Measurements from ENCODE around the gene GDF2. TPM values are rescaled to one million over a fixed set of nuclear protein-coding genes. Genes with fewer than 3 reads are reported as not detected.

GDF2 gene
- total RNA-seq, result not detected
- polyA plus RNA-seq, result not detected
- long read RNA-seq, donor 1, result 0 reads
- long read RNA-seq, donor 2, result 0 reads
- long read RNA-seq, donor 3, result 0 reads

GRCh38 chr10:47322300-47323061 is at the start of gene GDF2:
TSS of gene GDF2 (plus strand) at chr10:47322454. CDS start at chr10:47322669, 215 bp downstream.
- TF ChIP-seq CTCF (IDR thresholded peaks at IDR 0.05), result no peak
- no peaks in the 10 kb centered on the region for H3K9me3 ChIP-seq
- no peak for DNase-seq
- H3K27me3 ChIP-seq, result peaks cover 0 to 22% (median 9%) of the 10 kb centered on the region in 7 donors
- H3K4me3 ChIP-seq, result no peak within 1 kb of the TSS
- WGBS, 2 donors, result 62 to 63% methylated on average over 35 of the region's 35 CpGs
- intact Hi-C loops (cut with DNase I), result no loop called here
- H3K36me3 ChIP-seq, result no peaks in the 10 kb centered on the region
- H3K27ac ChIP-seq, result no peak within 1 kb of the TSS
- peaks cover 0 to 10% (median 0%) of the 10 kb centered on the region in 9 donors for H3K4me1 ChIP-seq
- ATAC-seq, result no peak

- WGBS, 2 donors, result 55 to 91% methylated on average over 2 of the region's 2 CpGs
- peaks cover 0 to 4% (median 0%) of the 10 kb centered on the region in 9 donors for H3K4me1 ChIP-seq
- ATAC-seq (no peak), DNase-seq (no peak)
- TF ChIP-seq CTCF (IDR thresholded peaks at IDR 0.05), result no peak
- H3K9me3 ChIP-seq, result peaks cover 0 to 23% (median 0%) of the 10 kb centered on the region in 11 donors
- intact Hi-C loops (cut with DNase I), result no loop called here
- H3K27me3 ChIP-seq, result peaks cover 0 to 8% (median 0%) of the 10 kb centered on the region in 7 donors
- no peak overlapping the region for H3K4me3 ChIP-seq
- H3K27ac ChIP-seq, result no peak overlapping the region
- H3K36me3 ChIP-seq, result no peaks in the 10 kb centered on the region
These were observed 46.2 kb upstream of the GDF2 start for GRCh38 chr10:47276071-47276470.

GRCh38 chr10:47276576-47277351 is 45.5 kb upstream of the GDF2 start:
- Histone ChIP-seq H3K4me1 (peaks cover 0 to 4% (median 0%) of the 10 kb centered on the region in 9 donors), H3K4me3 (no peak overlapping the region), H3K27me3 (peaks cover 0 to 4% (median 0%) of the 10 kb centered on the region in 7 donors), H3K27ac (no peak overlapping the region), H3K36me3 (no peaks in the 10 kb centered on the region), H3K9me3 (peaks cover 0 to 19% (median 0%) of the 10 kb centered on the region in 11 donors)
- TF ChIP-seq CTCF (IDR thresholded peaks at IDR 0.05), result no peak
- ATAC-seq, result peak in 2 of 8 donors; percentile 34 to 49
- DNase-seq, result no peak
- WGBS, 2 donors, result 70 to 76% methylated on average over 11 of the region's 11 CpGs
- intact Hi-C loops (cut with DNase I), result no loop called here

- peak in 6 of 8 donors; percentile 20 to 67 (median 54) for ATAC-seq
- WGBS, 2 donors, result 69 to 74% methylated on average over 7 of the region's 7 CpGs
- peaks cover 0 to 4% (median 0%) of the 10 kb centered on the region in 9 donors for H3K4me1 ChIP-seq
- H3K27me3 ChIP-seq, result peaks cover 0 to 4% (median 0%) of the 10 kb centered on the region in 7 donors
- H3K9me3 ChIP-seq, result peaks cover 0 to 12% (median 0%) of the 10 kb centered on the region in 11 donors
- intact Hi-C loops (cut with DNase I), result no loop called here
- DNase-seq, result no peak
- H3K36me3 ChIP-seq, result no peaks in the 10 kb centered on the region
- H3K4me3 ChIP-seq, result no peak overlapping the region
- H3K27ac ChIP-seq, result no peak overlapping the region
- TF ChIP-seq CTCF (IDR thresholded peaks at IDR 0.05), result no peak
These were observed 44.7 kb upstream of the GDF2 start for GRCh38 chr10:47277352-47278151.

All from heart right ventricle (tissue), 16 donors.